LNCaP clone FGC (cell line): ENCODE measurements around the gene SDK2.

Source experiments
- DNase-seq: peaks from one replicate; pipeline ENCODE4 v3.0.0-alpha.2; 2011; ENCODE audit warnings: low read depth
- H3K4me3 ChIP-seq: 2 replicates; pipeline ENCODE4 v1.5.1; 2011; ENCODE audit warnings: mild to moderate bottlenecking, low read depth, low read length, control low read depth
- TF ChIP-seq, protein P1 (sequence below): IDR thresholded peaks from 2 replicates; pipeline ENCODE4 v1.5.1; 2012; ENCODE audit warnings: mild to moderate bottlenecking; ENCODE audit not compliant: control insufficient read depth, insufficient read depth; ENCODE audit errors: extremely low read depth

Gene SDK2

DNA sequence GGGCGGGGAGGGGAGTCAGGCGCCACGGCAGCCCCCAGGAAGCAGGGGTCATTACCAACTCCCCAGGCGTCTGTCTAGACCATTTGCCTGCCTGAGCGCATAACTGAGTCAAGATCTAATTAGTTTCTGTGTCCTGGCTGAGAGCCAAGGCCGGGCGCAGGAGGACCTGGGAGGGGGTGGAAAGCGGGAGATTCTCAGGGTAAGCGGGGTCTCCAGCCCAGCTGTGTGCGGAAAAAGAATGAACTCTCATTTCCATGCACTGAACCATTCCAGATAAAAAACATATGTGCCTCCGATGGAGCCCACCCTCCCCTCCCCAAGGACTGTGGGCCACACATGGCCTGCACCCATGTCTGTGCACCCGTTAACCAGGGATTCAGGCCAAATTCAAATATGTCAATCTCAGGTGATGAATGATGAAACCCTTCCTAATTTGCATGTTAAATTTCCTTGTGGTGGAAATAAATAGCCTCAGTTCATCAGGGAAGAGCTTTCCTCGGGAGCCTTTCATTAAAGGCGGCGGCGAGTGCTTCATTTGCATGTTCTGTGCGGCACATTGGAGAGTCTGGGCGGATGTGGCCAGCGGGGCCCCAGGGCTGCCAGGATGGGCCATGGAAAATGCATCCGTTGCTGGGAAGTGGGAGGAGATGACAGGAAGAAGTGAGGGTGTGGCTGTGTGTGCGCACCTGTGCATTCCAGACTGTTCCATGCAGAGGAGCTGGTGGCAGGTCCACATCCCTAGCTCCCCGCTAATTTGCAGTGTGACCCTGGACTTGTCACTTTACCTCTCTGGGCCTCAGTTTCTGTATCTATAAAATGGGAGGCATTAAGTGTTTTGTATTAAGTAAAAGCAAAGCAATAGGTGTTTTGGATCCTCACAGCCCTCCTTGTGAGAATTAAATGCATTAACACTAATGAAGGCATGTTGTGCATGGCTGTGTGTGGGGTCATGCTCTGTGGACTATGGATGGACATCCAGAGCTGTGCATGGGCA lies 151.1 kb downstream of the SDK2 start:
- TF ChIP-seq, protein P1, sequence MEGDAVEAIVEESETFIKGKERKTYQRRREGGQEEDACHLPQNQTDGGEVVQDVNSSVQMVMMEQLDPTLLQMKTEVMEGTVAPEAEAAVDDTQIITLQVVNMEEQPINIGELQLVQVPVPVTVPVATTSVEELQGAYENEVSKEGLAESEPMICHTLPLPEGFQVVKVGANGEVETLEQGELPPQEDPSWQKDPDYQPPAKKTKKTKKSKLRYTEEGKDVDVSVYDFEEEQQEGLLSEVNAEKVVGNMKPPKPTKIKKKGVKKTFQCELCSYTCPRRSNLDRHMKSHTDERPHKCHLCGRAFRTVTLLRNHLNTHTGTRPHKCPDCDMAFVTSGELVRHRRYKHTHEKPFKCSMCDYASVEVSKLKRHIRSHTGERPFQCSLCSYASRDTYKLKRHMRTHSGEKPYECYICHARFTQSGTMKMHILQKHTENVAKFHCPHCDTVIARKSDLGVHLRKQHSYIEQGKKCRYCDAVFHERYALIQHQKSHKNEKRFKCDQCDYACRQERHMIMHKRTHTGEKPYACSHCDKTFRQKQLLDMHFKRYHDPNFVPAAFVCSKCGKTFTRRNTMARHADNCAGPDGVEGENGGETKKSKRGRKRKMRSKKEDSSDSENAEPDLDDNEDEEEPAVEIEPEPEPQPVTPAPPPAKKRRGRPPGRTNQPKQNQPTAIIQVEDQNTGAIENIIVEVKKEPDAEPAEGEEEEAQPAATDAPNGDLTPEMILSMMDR, result no peak
- DNase-seq, result no peak
- H3K4me3 ChIP-seq, result no peak overlapping the region

DNA sequence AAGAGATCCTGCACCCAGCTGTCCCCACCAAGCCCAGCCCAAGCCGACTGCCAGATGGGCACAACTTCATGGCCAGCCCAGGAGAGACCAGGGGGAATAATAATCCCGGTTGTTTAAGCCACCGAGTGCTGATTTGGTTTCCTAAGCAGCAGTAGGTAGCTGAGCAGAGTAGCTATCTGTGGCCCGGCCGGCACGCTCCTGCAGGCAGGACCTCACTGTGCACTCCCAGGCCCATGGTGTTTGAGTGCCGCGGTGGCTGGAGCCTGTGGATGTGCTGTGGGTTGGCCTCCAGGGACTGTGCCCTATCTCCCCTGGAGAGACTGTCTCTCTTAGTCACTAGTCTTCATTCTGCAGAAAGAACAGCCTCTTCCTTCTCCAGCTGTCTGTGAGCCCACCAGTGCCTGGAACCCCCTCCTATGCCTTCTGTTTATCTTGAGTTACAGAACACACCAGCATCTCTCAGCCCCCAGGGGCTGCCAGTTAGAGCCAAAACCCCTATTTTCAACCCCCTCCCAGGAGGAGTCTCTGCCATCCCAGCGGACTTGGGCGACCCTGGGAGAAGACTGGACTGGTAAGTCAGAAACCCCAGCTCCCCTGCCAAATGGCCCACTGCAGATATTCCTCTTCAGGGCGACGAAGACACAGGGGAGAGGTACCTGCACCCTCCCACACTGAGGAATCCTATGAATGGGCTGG lies 152.0 kb downstream of the SDK2 start:
- TF ChIP-seq, protein P1, result no peak
- no peak for DNase-seq
- H3K4me3 ChIP-seq, result no peak overlapping the region

DNA sequence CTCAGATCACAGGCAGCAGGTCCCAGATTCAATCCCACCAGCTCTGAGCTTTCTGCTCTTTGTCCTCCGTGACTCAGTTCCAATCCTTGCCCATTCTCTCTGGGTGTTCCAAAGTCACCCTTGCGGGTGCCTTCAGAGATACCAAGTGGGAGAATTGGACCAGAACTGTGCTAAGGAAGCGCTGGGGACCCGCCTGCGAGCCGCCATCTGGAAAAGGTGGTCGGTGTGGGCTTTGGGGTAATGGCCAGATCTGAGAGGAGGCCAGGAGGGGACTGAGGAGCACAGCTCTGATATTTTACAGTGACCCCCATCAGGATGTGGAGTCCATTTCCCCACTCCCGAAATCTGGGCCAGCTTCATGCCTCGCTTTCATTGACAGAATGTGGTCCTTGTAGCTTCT lies 152.6 kb downstream of the SDK2 start:
- DNase-seq, result no peak
- no peak overlapping the region for H3K4me3 ChIP-seq
- TF ChIP-seq, protein P1, result no peak

DNA sequence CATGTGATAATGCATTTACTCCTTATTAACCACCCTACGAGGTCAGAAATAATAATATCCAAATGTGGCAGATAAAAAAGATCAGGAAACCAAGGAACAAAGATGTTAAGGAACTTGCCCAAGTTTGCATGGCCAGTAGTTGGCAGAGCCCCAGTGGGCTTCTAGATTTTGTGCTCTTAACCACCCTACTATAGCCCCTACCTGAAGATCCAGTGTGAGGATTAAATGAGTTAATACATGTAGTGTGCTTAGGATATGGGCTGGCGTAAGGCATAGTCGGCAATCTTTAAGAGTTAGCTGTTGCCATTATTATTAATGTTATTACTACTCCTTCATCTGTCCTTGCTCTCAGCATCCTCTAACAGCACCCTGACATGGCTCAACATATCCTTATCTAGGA lies 153.4 kb downstream of the SDK2 start:
- H3K4me3 ChIP-seq, result no peak overlapping the region
- TF ChIP-seq, protein P1, result no peak
- DNase-seq, result no peak

DNA sequence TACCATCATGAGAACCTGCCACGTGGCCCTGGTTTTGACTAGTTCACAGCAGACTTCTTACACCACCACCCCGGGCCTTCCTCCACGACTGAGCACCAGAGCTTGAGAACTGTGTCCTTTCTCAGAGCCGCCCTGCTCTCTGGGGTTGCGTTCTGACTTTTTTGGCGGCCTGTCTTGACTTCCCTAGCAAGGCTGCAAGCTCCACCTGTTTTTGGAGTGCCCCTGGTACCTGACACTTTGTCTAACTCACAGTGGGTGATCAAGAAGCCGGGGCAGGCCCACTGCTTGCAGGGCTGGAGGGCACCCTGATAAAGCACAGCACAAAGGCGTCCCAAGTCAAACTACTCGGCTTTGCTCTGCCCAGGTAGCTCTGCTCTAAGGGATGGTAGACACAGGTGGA lies 154.3 kb downstream of the SDK2 start:
- TF ChIP-seq, protein P1, result no peak
- no peak overlapping the region for H3K4me3 ChIP-seq
- no peak for DNase-seq

DNA sequence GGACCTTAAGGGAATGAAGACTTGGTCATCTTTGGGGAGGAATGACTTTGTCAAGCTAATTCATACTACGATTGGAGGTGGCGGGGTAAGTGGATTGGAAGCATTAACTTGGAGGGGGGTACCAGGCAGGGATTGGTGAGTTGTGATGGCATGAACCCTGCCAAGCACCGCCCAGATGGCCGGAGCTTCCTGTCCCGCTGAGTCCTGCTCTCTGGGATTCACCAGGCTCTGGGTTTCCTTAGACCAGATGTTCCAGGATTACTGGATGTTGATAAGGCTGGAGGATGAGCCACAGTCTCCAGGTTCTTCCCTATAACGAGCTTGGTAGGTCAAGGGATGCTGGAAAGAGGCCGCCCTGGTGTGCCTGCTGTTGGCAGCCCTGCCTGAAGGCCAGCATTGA lies 154.9 kb downstream of the SDK2 start:
- DNase-seq, result no peak
- TF ChIP-seq, protein P1, result no peak
- no peak overlapping the region for H3K4me3 ChIP-seq
